ENCODE results near the gene VTA1. TPM values are rescaled to one million over a fixed set of nuclear protein-coding genes. Genes with fewer than 3 reads are reported as not detected.
"Not testable (repeated sequence)": the region's sequence is repeated elsewhere in the genome, so short reads cannot be mapped to it uniquely, and the experiment has no call there.

VTA1 gene
- total and polyA plus RNA-seq, 2 of the 13 experiments (the other 11 are each of a cell fraction or from before 2014, with no cell fraction given): 70.7 to 89.1 TPM

DNA sequence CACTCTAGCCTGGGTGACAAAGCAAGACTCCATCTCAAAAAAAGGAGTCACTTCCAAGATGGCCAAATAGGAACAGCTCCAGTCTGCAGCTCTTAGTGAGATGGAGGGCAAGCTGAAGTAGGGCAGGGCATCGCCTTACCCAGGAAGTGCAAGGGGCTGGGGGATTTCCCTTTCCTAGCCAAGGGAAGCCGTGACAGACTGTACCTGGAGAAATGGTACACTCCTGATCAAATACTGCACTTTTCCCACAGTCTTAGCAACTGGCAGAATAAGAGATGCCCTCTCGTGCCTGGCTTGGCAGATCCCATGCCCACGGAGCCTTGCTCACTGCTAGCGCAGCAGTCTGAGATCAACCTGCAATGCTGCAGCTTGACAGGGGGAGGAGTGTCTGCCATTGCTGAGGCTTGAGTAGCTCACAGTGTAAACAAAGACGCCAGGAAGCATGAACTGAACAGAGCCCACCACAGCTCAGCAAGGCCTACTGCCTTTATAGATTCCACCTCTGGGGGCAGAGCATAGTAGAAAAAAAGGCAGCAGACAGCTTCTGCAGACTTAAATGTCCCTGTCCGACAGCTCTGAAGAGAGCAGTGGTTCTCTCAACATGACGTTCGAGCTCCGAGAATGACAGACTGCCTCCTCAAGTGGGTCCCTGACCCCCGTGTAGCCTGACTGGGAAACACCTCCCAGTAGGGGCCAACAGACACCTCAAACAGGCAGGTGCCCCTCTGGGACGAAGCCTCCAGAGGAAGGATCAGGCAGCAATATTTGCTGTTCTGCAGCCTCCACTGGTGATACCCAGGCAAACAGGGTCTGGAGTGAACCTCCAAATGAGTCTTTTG, 85.4 kb downstream of the VTA1 start:
- POLR2A ChIA-PET: interaction anchor here (0.7 to 3.1 kb wide), 12 partner anchors 10 to 155 kb away, joined by 3 to 25 read pairs (median 6); partner anchors contain the start of genes ADGRG6, NMBR and VTA1
- intact Hi-C loops (cut with micrococcal nuclease; ENCODE audit: unreplicated experiment): loop anchor here (1.0 to 5.0 kb wide), 3 partner anchors 35 to 156 kb away; no protein-coding TSS in a partner anchor
- peak; percentile 90 for FAIRE-seq
- TF ChIP-seq ERF (CRISPR knock-in tag; IDR thresholded peaks at IDR 0.05): peak; percentile 92; the same call in 1 of the 2 replicates
- TF ChIP-seq, protein P1, sequence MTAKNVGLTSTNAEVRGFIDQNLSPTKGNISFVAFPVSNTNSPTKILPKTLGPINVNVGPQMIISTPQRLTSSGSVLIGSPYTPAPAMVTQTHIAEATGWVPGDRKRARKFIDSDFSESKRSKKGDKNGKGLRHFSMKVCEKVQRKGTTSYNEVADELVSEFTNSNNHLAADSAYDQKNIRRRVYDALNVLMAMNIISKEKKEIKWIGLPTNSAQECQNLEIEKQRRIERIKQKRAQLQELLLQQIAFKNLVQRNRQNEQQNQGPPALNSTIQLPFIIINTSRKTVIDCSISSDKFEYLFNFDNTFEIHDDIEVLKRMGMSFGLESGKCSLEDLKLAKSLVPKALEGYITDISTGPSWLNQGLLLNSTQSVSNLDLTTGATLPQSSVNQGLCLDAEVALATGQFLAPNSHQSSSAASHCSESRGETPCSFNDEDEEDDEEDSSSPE (CRISPR knock-in tag; IDR thresholded peaks at IDR 0.05): peak; percentile 31; the same call in 1 of the 2 replicates
- 0 out of 2 replicates have a peak, but pooled peaks have one; percentile 51 for TF ChIP-seq TARDBP (CRISPR knock-in tag; IDR thresholded peaks at IDR 0.05)
- TF ChIP-seq ZNF777 (CRISPR knock-in tag; IDR thresholded peaks at IDR 0.05): peak; percentile 54; the same call in 1 of the 2 replicates
- TF ChIP-seq ZNF550 (CRISPR knock-in tag; IDR thresholded peaks at IDR 0.05; ENCODE audit: borderline replicate concordance): 0 out of 2 replicates have a peak, but pooled peaks have one; percentile 80
- TF ChIP-seq, protein P2, sequence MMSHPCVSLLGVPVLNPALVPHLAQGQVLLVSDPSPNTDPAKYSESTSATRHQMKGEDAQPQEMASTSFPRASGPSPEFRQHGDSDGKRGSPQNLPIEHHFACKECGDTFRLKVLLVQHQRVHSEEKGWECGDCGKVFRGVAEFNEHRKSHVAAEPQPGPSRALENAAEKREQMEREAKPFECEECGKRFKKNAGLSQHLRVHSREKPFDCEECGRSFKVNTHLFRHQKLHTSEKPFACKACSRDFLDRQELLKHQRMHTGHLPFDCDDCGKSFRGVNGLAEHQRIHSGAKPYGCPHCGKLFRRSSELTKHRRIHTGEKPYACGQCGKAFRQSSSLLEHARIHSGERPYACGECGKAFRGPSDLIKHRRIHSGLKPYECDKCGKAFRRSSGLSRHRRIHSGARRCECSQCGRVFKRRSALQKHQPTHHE (CRISPR knock-in tag; IDR thresholded peaks at IDR 0.05; ENCODE audit: borderline replicate concordance): peak; percentile 89; the same call in 1 of the 2 replicates
- peak; percentile 64; the same call in 1 of the 2 replicates for TF ChIP-seq THAP11 (CRISPR knock-in tag; IDR thresholded peaks at IDR 0.05)
- peak; percentile 82 for TF ChIP-seq ZFY (CRISPR knock-in tag; IDR thresholded peaks at IDR 0.05)
- TF ChIP-seq, protein P3, sequence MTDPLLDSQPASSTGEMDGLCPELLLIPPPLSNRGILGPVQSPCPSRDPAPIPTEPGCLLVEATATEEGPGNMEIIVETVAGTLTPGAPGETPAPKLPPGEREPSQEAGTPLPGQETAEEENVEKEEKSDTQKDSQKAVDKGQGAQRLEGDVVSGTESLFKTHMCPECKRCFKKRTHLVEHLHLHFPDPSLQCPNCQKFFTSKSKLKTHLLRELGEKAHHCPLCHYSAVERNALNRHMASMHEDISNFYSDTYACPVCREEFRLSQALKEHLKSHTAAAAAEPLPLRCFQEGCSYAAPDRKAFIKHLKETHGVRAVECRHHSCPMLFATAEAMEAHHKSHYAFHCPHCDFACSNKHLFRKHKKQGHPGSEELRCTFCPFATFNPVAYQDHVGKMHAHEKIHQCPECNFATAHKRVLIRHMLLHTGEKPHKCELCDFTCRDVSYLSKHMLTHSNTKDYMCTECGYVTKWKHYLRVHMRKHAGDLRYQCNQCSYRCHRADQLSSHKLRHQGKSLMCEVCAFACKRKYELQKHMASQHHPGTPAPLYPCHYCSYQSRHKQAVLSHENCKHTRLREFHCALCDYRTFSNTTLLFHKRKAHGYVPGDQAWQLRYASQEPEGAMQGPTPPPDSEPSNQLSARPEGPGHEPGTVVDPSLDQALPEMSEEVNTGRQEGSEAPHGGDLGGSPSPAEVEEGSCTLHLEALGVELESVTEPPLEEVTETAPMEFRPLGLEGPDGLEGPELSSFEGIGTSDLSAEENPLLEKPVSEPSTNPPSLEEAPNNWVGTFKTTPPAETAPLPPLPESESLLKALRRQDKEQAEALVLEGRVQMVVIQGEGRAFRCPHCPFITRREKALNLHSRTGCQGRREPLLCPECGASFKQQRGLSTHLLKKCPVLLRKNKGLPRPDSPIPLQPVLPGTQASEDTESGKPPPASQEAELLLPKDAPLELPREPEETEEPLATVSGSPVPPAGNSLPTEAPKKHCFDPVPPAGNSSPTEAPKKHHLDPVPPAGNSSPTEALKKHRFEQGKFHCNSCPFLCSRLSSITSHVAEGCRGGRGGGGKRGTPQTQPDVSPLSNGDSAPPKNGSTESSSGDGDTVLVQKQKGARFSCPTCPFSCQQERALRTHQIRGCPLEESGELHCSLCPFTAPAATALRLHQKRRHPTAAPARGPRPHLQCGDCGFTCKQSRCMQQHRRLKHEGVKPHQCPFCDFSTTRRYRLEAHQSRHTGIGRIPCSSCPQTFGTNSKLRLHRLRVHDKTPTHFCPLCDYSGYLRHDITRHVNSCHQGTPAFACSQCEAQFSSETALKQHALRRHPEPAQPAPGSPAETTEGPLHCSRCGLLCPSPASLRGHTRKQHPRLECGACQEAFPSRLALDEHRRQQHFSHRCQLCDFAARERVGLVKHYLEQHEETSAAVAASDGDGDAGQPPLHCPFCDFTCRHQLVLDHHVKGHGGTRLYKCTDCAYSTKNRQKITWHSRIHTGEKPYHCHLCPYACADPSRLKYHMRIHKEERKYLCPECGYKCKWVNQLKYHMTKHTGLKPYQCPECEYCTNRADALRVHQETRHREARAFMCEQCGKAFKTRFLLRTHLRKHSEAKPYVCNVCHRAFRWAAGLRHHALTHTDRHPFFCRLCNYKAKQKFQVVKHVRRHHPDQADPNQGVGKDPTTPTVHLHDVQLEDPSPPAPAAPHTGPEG (CRISPR knock-in tag; IDR thresholded peaks at IDR 0.05): peak; percentile 79; the same call in 1 of the 2 replicates
- TF ChIP-seq MEIS1 (CRISPR knock-in tag; IDR thresholded peaks at IDR 0.05; ENCODE audit: borderline replicate concordance): peak; percentile 85
- TF ChIP-seq, protein P4, sequence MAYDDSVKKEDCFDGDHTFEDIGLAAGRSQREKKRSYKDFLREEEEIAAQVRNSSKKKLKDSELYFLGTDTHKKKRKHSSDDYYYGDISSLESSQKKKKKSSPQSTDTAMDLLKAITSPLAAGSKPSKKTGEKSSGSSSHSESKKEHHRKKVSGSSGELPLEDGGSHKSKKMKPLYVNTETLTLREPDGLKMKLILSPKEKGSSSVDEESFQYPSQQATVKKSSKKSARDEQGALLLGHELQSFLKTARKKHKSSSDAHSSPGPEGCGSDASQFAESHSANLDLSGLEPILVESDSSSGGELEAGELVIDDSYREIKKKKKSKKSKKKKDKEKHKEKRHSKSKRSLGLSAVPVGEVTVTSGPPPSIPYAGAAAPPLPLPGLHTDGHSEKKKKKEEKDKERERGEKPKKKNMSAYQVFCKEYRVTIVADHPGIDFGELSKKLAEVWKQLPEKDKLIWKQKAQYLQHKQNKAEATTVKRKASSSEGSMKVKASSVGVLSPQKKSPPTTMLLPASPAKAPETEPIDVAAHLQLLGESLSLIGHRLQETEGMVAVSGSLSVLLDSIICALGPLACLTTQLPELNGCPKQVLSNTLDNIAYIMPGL (CRISPR knock-in tag; IDR thresholded peaks at IDR 0.05; ENCODE audit: borderline replicate concordance in 1 of 2, low read depth in 1 of 2): peak; percentile 98 to 99

More for the DNA sequence above, 85.4 kb downstream of the VTA1 start:
- Histone ChIP-seq H3K9ac (ENCODE audit: insufficient read depth, low read depth, low read length) (peak overlapping the region; percentile 58), H3K4me3 (replicated peaks in 1 of 3; ENCODE audit: insufficient read depth in 1 of 3, low read depth in 2 of 3, low read length in 3 of 3) (peak overlapping the region; percentile 48 to 70 (median 51); a peak in 5 of 6 replicates), H2AFZ (ENCODE audit: low read length) (peak overlapping the region; percentile 46), H3K4me1 (ENCODE audit: insufficient read depth, low read length) (peaks cover 26% of the 10 kb centered on the region), H3K4me2 (ENCODE audit: low read depth, low read length) (peak overlapping the region; percentile 86)
- ATAC-seq: peak; percentile 98
- BruUV-seq (replicated peaks); H3K79me2 ChIP-seq (ENCODE audit: insufficient read depth, low read length); H3K27me3 ChIP-seq (ENCODE audit: control insufficient read depth in 1 of 2, insufficient read depth in 2 of 2, low read length in 2 of 2); H4K20me1 ChIP-seq (ENCODE audit: insufficient read depth, low read length); H3K9me3 ChIP-seq (ENCODE audit: low read length); H3K36me3 ChIP-seq (replicated peaks in 1 of 2; ENCODE audit: control insufficient read depth in 1 of 2, insufficient read depth in 2 of 2, low read length in 2 of 2); in situ Hi-C loops (cut with HindIII; ENCODE audit: extremely low pct_ligation_motif_present, low pct_unique_long_range_greater_than_20kb); H3K27ac ChIP-seq (ENCODE audit: extremely low read length, insufficient read depth, low read length): not testable (repeated sequence)
- DNase-seq (ENCODE audit: low spot score): peak; percentile 98
- WGBS (ENCODE audit: low lambda C conversion rate): 10% methylated on average over 12 of the region's 12 CpGs
- CTCF ChIA-PET (ENCODE audit: low intra/inter-chr PET ratio, low total read pairs): interaction anchor here (0.7 to 3.4 kb wide), 7 partner anchors 69 to 241 kb away, joined by 3 to 32 read pairs (median 4); partner anchors contain the start of gene ADGRG6

All from HepG2 (cell line).